Astrocyte (in vitro differentiated cells and primary cell): Measurements from ENCODE around the gene CNN2. TPM values are rescaled to one million over a fixed set of nuclear protein-coding genes. Genes with fewer than 3 reads are reported as not detected.

Source experiments
- DNase-seq: peaks from one replicate; pipeline ENCODE4 v3.0.0-alpha.2; 2010; ENCODE audit warnings: low read depth
- FAIRE-seq: peaks from 2 replicates; lab custom pipeline; 2011; peaks lifted over from hg19 to GRCh38; lab: Jason Lieb, UNC
- H2AFZ ChIP-seq: 2 replicates; pipeline ENCODE4 v1.6.0; 2012; ENCODE audit warnings: low read depth, low read length, inconsistent platforms
- H3K27ac ChIP-seq: 2 replicates; pipeline ENCODE4 v1.5.1; 2011; ENCODE audit warnings: low read depth, low read length, inconsistent platforms
- H3K27me3 ChIP-seq: 2 replicates; pipeline ENCODE4 v1.6.0; 2011; ENCODE audit warnings: low read length, inconsistent platforms; ENCODE audit not compliant: insufficient read depth
- H3K36me3 ChIP-seq: 2 replicates; pipeline ENCODE4 v1.5.1; 2011; ENCODE audit warnings: low read length, inconsistent platforms; ENCODE audit not compliant: insufficient read depth
- H3K4me1 ChIP-seq: 2 replicates; pipeline ENCODE4 v1.5.1; 2011; ENCODE audit warnings: low read length, inconsistent platforms; ENCODE audit not compliant: insufficient read depth
- H3K4me2 ChIP-seq: 2 replicates; pipeline ENCODE4 v1.6.0; 2012; ENCODE audit warnings: low read length, inconsistent platforms
- H3K4me3 ChIP-seq: 2 replicates; pipeline ENCODE4 v1.5.1; 2011; ENCODE audit warnings: low read depth, mild to moderate bottlenecking, low read length, inconsistent platforms; ENCODE audit not compliant: insufficient read depth
- H3K79me2 ChIP-seq: 2 replicates; pipeline ENCODE4 v1.6.0; 2012; ENCODE audit warnings: mild to moderate bottlenecking, low read length, inconsistent platforms; ENCODE audit not compliant: insufficient read depth
- H3K9ac ChIP-seq: 2 replicates; pipeline ENCODE4 v1.6.0; 2012; ENCODE audit warnings: mild to moderate bottlenecking, low read length, inconsistent platforms
- H3K9me3 ChIP-seq: 2 replicates; pipeline ENCODE4 v1.5.1; 2012; ENCODE audit warnings: low read depth, mild to moderate bottlenecking, low read length, inconsistent platforms; ENCODE audit not compliant: insufficient read depth
- H4K20me1 ChIP-seq: 2 replicates; pipeline ENCODE4 v1.6.0; 2012; ENCODE audit warnings: low read length, inconsistent platforms; ENCODE audit not compliant: insufficient read depth
- H3K27ac Mint-ChIP-seq: one replicate; pipeline ENCODE4 v1.8.0; 2021; ENCODE audit warnings: mild to moderate bottlenecking, mixed read lengths; ENCODE audit not compliant: unreplicated experiment
- H3K27me3 Mint-ChIP-seq: one replicate; pipeline ENCODE4 v1.8.0; 2021; ENCODE audit warnings: low read depth, mixed read lengths; ENCODE audit not compliant: unreplicated experiment
- H3K36me3 Mint-ChIP-seq: one replicate; pipeline ENCODE4 v1.8.0; 2021; ENCODE audit warnings: low read depth, mixed read lengths; ENCODE audit not compliant: unreplicated experiment
- H3K4me1 Mint-ChIP-seq: one replicate; pipeline ENCODE4 v1.8.0; 2021; ENCODE audit warnings: low read depth, mixed read lengths; ENCODE audit not compliant: unreplicated experiment
- H3K4me3 Mint-ChIP-seq: one replicate; pipeline ENCODE4 v1.8.0; 2021; ENCODE audit warnings: mild to moderate bottlenecking, moderate library complexity, mixed read lengths; ENCODE audit not compliant: unreplicated experiment
- H3K9me3 Mint-ChIP-seq: one replicate; pipeline ENCODE4 v1.8.0; 2021; ENCODE audit warnings: mild to moderate bottlenecking, mixed read lengths; ENCODE audit not compliant: unreplicated experiment
- CTCF ChIP-seq: IDR thresholded peaks from 2 replicates; pipeline ENCODE4 v1.5.1; 2011; ENCODE audit warnings: low read depth, mild to moderate bottlenecking, inconsistent platforms, low read length, moderate library complexity; ENCODE audit not compliant: insufficient read depth
- EZH2 ChIP-seq: IDR thresholded peaks from 2 replicates; pipeline ENCODE4 v1.6.1; 2012; ENCODE audit warnings: mild to moderate bottlenecking, low read length, inconsistent platforms; ENCODE audit not compliant: insufficient read depth
- total RNA-seq: library from RNA; stranded (reverse); gene quantifications from 2 replicates; pipeline ENCODE4 v1.2.1, GENCODE V29; 2021

Gene CNN2
- total RNA-seq, 1 donor from 2014 or later: 819 TPM

DNA sequence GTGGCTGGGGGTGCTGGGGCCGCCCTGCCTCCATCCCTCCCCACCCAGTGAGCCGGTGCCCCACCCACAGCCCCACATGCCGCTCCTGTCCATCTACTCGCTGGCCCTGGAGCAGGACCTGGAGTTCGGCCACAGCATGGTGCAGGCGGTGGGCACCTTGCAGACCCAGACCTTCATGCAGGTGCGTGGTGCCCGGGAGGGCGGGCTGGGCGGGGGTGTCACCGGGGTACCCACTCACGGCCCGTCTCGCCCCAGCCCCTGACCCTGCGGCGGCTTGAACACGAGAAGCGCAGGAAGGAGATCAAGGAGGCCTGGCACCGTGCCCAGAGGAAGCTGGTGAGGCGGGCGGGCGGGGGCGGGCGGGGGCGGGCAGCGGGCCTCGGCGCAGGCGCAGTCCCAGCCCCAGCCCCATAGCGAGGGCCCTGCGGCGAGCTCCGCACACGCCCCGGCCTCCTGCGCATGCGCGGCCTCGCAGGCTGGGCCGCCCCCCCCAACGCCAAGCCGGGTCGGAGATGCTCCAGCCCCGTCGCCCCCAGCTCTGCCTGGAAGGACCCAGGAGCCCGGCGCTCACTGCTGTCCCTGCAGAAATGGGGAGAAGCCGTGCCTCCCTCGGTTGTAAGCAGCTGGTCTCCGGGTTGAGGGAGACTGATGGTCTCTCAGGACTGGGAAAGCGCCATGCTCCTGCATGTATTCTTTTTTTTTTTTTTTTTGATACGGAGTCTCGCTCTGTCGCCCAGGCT, 48.3 kb downstream of the CNN2 start:
- FAIRE-seq (no peak), DNase-seq (no peak)
- Mint-ChIP-seq H3K27me3 (peaks cover 20% of the 10 kb centered on the region), H3K9me3 (no peaks in the 10 kb centered on the region), H3K4me3 (no peak overlapping the region), H3K36me3 (peaks cover 2% of the 10 kb centered on the region), H3K4me1 (no peaks in the 10 kb centered on the region), H3K27ac (no peak overlapping the region)
- Histone ChIP-seq H3K27me3 (peaks cover 21% of the 10 kb centered on the region), H3K4me2 (no peak overlapping the region), H4K20me1 (no peaks in the 10 kb centered on the region), H3K4me1 (no peaks in the 10 kb centered on the region), H3K27ac (no peak overlapping the region), H3K79me2 (no peaks in the 10 kb centered on the region), H2AFZ (no peak overlapping the region), H3K36me3 (no peaks in the 10 kb centered on the region), H3K4me3 (no peak overlapping the region), H3K9me3 (no peaks in the 10 kb centered on the region), H3K9ac (no peak overlapping the region)
- TF ChIP-seq CTCF (no peak), EZH2 (no peak)

DNA sequence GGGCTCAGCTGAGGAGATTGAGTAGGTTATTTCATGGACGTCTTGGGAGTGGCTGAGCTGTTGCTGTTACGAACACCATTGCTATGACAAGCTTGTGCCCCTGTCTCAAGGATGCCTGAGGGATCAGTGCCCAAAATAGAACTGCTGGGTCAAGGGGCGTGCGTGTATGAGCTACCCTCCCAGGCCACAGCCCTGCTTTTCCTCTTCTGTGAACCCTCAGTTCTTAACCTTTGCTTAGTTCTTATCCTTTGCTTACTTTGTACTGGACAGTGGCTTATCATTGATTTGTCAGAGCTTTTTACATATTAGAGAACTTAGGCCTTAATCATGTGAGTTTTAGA, 49.6 kb downstream of the CNN2 start:
- FAIRE-seq: no peak
- peaks cover 11% of the 10 kb centered on the region for H3K27me3 ChIP-seq
- no peak for DNase-seq
- peaks cover 2% of the 10 kb centered on the region for H3K36me3 Mint-ChIP-seq
- H3K4me2 ChIP-seq: no peak overlapping the region
- H3K4me1 Mint-ChIP-seq: no peaks in the 10 kb centered on the region
- H4K20me1 ChIP-seq: no peaks in the 10 kb centered on the region
- no peak for TF ChIP-seq CTCF
- no peak for TF ChIP-seq EZH2
- no peaks in the 10 kb centered on the region for H3K9me3 ChIP-seq
- H3K27ac ChIP-seq: no peak overlapping the region
- H3K4me3 ChIP-seq: no peak overlapping the region
- no peak overlapping the region for H2AFZ ChIP-seq
- H3K9me3 Mint-ChIP-seq: no peaks in the 10 kb centered on the region
- H3K9ac ChIP-seq: no peak overlapping the region
- H3K27me3 Mint-ChIP-seq: peaks cover 15% of the 10 kb centered on the region
- no peaks in the 10 kb centered on the region for H3K79me2 ChIP-seq
- H3K4me3 Mint-ChIP-seq: no peak overlapping the region
- no peaks in the 10 kb centered on the region for H3K4me1 ChIP-seq
- no peak overlapping the region for H3K27ac Mint-ChIP-seq
- H3K36me3 ChIP-seq: no peaks in the 10 kb centered on the region

DNA sequence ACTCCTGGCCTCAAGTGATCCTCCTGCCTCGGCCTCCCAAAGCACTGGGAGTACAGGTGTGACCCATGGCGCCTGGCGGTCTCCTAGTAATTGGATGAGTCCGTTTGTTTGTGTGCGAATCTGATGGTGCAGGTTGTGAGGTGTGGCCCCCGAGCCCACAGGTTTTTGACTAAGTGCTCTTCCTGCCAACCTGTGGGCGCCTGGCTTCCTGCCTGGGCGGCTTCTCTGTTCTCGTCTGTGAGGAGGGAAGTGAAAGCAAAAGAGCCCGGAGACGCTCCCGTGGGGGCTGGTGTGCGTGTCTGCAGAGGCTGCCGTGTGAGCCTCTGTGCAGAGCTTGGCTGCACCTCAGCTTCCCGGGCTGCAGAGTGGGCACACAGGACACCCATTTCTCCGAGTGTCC, 50.5 kb downstream of the CNN2 start:
- H3K27ac Mint-ChIP-seq: no peak overlapping the region
- no peak overlapping the region for H3K4me3 Mint-ChIP-seq
- peaks cover 11% of the 10 kb centered on the region for H3K27me3 Mint-ChIP-seq
- H3K4me1 ChIP-seq: no peaks in the 10 kb centered on the region
- no peaks in the 10 kb centered on the region for H3K9me3 Mint-ChIP-seq
- FAIRE-seq (no peak), DNase-seq (no peak)
- H3K4me3 ChIP-seq: no peak overlapping the region
- no peaks in the 10 kb centered on the region for H3K36me3 ChIP-seq
- no peak overlapping the region for H3K9ac ChIP-seq
- TF ChIP-seq CTCF: no peak
- TF ChIP-seq EZH2: no peak
- no peaks in the 10 kb centered on the region for H3K79me2 ChIP-seq
- H4K20me1 ChIP-seq: no peaks in the 10 kb centered on the region
- no peak overlapping the region for H3K27ac ChIP-seq
- no peaks in the 10 kb centered on the region for H3K4me1 Mint-ChIP-seq
- no peaks in the 10 kb centered on the region for H3K9me3 ChIP-seq
- no peaks in the 10 kb centered on the region for H3K36me3 Mint-ChIP-seq
- peaks cover 5% of the 10 kb centered on the region for H3K27me3 ChIP-seq
- H3K4me2 ChIP-seq: no peak overlapping the region
- no peak overlapping the region for H2AFZ ChIP-seq
